Non-pigmented ciliary epithelial cell (primary cell): Measurements from ENCODE around the gene KRTAP1-1.
"Not testable (repeated sequence)": the region's sequence is repeated elsewhere in the genome, so short reads cannot be mapped to it uniquely, and the experiment has no call there.

ENCODE experiments used
- DNase-seq: peaks from one replicate; pipeline ENCODE4 v3.0.0-alpha.2; 2010; ENCODE audit warnings: low read depth

KRTAP1-1 gene

GRCh38 chr17:41012326-41013120, 28.7 kb downstream of the KRTAP1-1 start:
- no peak for DNase-seq

GRCh38 chr17:41010441-41010840, 30.8 kb downstream of the KRTAP1-1 start:
- DNase-seq = no peak

DNA sequence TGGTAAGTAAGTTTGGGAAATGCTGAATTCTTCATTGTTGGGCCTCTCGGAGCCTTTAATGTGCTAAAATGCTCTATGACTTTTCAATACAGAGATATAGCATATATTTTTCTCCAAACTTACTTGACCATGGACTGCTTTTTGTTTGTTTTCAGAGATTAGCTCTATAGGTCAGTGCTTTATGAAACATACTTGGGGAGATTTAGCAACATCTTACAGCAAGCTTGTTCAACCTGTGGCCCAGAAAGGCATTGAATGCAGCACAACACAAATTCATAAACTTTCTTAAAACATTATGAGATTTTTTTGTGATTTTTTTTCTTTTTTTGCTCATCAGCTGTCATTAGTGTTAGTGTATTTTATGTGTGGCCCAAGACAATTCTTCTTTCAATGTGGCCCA, 31.3 kb downstream of the KRTAP1-1 start:
- no peak for DNase-seq

- DNase-seq = no peak
Measured at GRCh38 chr17:41009301-41009760, 31.9 kb downstream of the KRTAP1-1 start.

DNA sequence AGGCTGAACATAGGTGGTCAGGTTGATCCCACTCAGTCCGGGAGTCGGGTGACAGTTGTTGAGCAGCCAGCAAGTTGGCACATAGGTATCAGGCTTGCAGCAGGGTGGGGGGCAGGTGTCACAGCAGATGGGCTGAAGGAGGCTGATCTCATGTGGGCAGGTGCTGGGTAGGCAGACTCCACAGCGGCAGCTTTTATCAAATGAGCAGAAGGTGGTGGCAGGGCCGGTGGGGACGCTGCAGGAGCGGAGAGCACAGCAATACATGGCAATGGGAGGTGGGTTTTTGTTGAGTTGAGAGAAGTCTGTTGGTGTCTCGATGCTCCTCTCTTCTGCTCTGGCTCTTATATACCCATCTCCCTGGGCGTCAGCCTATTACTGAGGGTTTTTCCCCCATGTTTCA, 32.4 kb downstream of the KRTAP1-1 start, which contains the start of gene KRTAP3-1:
KRTAP3-1 (minus strand) TSS at position 318 of the 400 bp plus-strand sequence; CDS start at position 264, 54 bp downstream.
- DNase-seq = no peak

- no peak for DNase-seq
Measured at GRCh38 chr17:41004397-41004796, 36.9 kb downstream of the KRTAP1-1 start.

- DNase-seq = no peak
Measured at GRCh38 chr17:41003926-41004325, 37.3 kb downstream of the KRTAP1-1 start.

DNA sequence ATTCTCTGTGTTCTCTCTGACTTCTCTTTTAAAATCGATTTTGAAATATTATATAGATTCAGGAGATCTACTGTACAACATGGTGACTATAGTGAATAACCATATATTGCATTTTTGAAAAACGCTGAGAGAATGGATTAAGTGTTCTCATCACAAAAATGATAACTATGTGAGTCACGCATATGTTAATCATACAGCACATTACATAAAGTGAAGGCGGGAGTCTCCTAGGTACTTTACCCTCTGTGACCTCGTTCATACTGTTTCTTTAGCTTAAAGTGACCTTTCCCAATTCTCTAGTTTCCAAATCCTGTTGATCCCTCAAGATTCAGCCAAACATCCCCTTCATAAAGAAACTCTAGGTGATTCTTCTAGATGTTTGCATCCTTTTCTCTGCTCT, 38.4 kb downstream of the KRTAP1-1 start:
- DNase-seq = peak; percentile 41

GRCh38 chr17:41001795-41002194, 39.5 kb downstream of the KRTAP1-1 start:
- DNase-seq = no peak

- not testable (repeated sequence) for DNase-seq
Measured at GRCh38 chr17:40999563-40999962, 41.7 kb downstream of the KRTAP1-1 start, which contains the start of gene KRTAP3-2. TSS of gene KRTAP3-2 (minus strand) at chr17:40999906. CDS start at chr17:40999853, 53 bp downstream.

DNA sequence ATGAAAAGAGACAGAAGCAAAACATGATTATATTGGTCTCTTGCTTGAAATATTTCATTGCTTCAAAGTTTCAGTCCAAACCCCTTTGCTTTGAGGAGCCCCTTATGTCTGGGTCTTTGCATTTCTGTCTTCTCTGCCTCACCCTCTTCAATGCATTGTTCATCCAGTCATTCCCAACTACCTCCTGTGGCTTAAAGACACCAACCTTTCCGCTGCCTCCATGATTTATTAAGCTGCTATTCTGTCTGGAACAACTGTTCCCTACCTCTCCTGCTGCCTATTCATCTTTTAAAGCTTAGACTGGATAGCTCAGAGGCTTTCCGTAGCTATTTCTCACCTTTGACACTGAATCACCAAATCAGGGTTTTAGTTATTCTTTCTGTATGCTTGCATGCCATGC, 43.9 kb downstream of the KRTAP1-1 start:
- no peak for DNase-seq

GRCh38 chr17:40996829-40997228, 44.4 kb downstream of the KRTAP1-1 start:
- no peak for DNase-seq

DNA sequence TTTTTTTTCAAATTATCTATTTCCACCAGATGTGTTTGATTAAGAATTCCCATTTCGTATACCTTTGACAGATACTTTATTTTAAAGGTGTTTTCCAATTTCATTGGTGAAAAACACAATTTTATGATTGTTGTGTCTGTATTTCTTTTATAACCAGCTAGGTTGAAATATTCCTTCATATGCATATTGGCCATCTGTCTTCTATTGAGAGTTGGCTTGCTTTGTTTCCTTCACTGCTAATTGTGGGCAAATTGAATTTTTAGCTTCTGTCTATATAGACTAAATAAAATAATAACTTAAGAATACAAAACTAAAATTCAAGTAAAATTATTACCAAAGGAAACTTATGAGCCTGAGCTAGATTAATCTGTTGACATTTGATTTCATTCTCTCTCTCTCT, 46.1 kb downstream of the KRTAP1-1 start:
- no peak for DNase-seq

GRCh38 chr17:40993839-40994238, 47.4 kb downstream of the KRTAP1-1 start, which contains the start of gene KRTAP3-3:
TSS of gene KRTAP3-3 (minus strand) at chr17:40994164. CDS start at chr17:40994097, 67 bp downstream.
- DNase-seq = no peak

- DNase-seq = no peak
Measured at GRCh38 chr17:40993084-40993483, 48.2 kb downstream of the KRTAP1-1 start.

- no peak for DNase-seq
Measured at GRCh38 chr17:40992666-40993065, 48.6 kb downstream of the KRTAP1-1 start.
